Measurements from ENCODE around the gene PAPPA2.
"Not testable (repeated sequence)": the region's sequence is repeated elsewhere in the genome, so short reads cannot be mapped to it uniquely, and the experiment has no call there.

Gene PAPPA2

DNA sequence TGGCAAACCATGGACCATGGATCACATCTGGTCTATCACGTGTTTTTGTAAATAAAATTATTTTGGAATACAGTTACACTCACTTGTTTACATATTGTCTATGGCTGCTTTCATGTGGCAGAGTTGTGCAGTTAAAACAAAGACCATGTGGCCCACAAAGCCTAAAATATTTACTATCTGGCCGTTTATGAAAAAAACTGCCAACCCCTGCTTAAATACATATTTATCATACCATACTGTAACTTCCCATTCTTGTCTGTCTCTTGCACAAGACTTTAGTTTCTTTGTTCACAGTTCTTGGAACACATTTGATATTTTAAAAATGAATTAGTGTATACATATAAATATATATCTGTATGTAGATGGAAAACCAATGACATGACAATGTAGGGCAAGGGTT lies 141.5 kb downstream of the PAPPA2 start:
- no peak for DNase-seq (ENCODE audit: low spot score)

- DNase-seq (ENCODE audit: low spot score), result no peak
These were observed 142.2 kb downstream of the PAPPA2 start for GRCh38 chr1:176605176-176605575.

- no peak for DNase-seq (ENCODE audit: low spot score)
These were observed 146.8 kb downstream of the PAPPA2 start for GRCh38 chr1:176609556-176610408.

- DNase-seq (ENCODE audit: low spot score), result no peak
These were observed 149.8 kb downstream of the PAPPA2 start for GRCh38 chr1:176612791-176613190.

DNA sequence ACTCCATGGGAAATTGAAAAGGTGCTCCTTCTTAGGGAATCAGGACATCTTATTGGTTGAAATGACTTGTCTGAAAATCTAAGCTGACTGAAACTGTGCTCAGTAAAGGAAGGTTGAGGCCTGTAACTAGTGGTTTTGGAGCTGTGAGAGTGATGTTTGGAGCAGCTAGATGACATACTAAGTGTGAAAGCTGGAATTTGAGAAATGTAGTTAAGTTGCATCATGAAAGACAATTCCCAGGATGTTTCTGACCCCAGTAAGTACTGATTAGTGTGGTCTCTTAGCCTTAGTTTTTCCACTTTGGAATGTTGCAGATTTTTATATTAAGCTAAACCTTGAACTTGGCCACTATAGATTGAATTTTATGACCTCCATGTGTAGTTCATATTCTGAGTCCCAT lies 154.9 kb downstream of the PAPPA2 start:
- no peak for DNase-seq (ENCODE audit: low spot score)

DNA sequence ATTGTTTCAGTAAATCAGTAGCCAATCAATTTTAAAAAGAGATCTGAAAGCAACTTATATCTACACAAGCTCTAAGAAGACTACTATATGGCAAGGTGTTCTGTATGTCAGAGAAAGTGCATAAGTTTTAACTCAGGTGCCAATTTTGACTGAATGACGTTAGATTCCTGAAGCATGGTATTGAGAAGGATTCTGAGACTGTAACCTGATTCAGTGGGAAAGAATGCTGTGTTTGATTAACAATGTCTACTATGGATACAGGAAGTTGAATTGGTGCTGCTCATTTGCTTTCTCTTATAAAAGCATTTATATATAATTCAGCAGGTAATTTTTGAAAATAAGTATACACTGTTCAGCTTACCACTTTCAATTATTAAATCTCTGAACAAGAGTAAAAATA lies 156.3 kb downstream of the PAPPA2 start:
- DNase-seq (ENCODE audit: low spot score), result no peak

GRCh38 chr1:176625365-176625764 lies 162.4 kb downstream of the PAPPA2 start:
- no peak for DNase-seq (ENCODE audit: low spot score)

DNA sequence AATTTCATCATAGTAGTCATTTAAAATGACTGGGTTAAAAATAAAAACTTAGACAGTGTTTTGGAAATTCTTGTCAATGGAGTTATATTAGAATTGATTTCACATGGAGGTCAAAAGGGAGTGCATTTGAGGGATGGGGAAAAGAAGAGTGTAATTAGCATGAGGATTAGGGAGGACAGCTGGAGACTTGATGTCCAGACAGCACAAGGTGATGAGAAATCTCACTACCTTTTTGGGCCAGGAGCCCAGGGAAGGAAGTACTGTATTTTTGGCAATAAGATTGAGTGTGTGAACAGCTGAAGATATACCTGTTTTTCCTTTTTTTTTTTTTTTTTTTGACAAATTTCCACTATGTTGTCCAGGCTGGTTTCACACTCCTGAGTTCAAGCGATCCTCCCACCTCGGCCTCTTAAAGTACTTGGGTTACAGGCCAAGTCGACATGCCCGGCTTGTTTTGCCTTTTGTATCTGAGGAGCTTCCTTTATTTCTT lies 163.6 kb downstream of the PAPPA2 start:
- DNase-seq (ENCODE audit: low spot score), result no peak

- DNase-seq (ENCODE audit: low spot score), result no peak
These were observed 165.8 kb downstream of the PAPPA2 start for GRCh38 chr1:176628775-176629174.

DNA sequence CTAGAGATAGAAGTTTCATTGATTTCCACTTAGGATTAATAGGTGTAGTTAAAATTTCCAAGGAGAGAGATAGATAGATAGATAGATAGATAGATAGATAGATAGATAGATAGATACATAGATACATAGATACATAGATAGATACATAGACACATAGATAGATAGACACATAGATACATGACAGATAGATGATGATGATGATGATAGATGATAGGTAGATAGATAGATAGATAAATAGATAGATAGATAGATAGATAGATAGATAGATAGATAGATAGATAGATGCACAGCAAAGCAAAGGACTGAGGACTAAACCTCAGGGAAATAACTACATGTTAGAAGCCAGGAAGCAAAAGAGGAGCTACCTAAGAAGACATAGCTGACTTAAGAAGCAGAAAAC lies 171.8 kb downstream of the PAPPA2 start:
- not testable (repeated sequence) for DNase-seq (ENCODE audit: low spot score)

DNA sequence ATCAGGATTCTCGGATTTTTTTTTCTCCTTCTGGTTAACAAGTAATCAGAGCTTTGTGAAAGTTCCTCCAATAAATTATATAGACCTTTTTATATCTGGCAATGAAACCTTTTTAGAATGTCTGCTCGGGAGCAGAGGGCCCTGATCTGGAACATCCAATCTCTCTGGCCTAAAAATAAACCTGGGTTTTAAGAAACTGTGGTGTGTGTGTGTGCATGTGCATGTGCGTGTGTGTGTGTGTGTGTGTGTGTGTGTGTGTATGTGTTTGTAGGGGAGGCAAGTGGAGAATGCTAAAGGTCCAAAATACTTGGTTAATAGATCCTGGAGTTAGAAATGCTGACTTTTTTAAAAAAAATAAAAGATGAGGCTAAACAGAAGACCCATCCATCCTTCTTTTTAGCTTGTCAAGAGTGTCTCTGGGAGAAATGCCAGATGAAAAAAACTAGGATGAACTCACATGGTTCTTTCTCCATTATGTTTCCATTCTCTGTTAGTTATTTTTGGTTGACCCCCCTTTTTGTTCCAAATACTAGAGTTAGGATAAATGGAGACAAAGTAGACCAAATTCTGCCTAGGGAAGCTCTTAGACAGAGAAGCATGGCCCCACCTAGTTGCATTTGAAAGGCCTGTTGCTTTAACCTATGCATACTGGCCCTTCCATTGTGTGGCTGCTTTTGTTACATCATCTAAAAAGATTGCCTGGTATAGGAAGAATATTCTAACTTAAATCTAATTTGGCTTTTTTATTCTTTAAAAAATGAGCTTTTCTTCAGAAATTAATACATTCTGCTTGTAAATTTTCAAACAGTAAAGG lies 175.9 kb downstream of the PAPPA2 start:
- DNase-seq (ENCODE audit: low spot score), result no peak

DNA sequence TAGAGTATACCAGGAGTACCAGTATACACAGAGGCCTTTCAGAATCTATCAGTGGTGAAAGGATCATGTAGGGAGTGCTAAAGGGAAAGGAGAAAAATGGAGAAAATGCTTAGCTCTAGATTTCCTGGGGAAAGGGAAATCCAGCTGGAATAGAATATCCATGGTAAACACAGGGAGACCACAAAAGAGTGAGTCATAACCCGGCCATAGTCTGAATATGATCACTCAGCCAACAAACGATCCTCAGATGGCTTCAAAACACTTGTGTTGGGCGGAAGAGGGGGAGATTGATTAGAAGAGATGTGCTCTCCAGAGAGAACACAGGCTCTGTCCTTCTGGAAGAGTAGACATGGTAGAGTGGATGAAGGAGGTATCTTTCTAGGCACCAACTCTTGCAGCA lies 180.6 kb downstream of the PAPPA2 start:
- peak; percentile 42 for DNase-seq (ENCODE audit: low spot score)

GRCh38 chr1:176648556-176648955 lies 185.6 kb downstream of the PAPPA2 start:
- DNase-seq (ENCODE audit: low spot score), result no peak

GRCh38 chr1:176656257-176656995 lies 193.5 kb downstream of the PAPPA2 start:
- no peak for DNase-seq (ENCODE audit: low spot score)

- no peak for DNase-seq (ENCODE audit: low spot score)
These were observed 206.8 kb downstream of the PAPPA2 start for GRCh38 chr1:176669782-176670181.

- no peak for DNase-seq (ENCODE audit: low spot score)
These were observed 207.9 kb downstream of the PAPPA2 start for GRCh38 chr1:176670853-176671252.

- DNase-seq (ENCODE audit: low spot score), result no peak
These were observed 220.0 kb downstream of the PAPPA2 start for GRCh38 chr1:176682830-176683535.

DNA sequence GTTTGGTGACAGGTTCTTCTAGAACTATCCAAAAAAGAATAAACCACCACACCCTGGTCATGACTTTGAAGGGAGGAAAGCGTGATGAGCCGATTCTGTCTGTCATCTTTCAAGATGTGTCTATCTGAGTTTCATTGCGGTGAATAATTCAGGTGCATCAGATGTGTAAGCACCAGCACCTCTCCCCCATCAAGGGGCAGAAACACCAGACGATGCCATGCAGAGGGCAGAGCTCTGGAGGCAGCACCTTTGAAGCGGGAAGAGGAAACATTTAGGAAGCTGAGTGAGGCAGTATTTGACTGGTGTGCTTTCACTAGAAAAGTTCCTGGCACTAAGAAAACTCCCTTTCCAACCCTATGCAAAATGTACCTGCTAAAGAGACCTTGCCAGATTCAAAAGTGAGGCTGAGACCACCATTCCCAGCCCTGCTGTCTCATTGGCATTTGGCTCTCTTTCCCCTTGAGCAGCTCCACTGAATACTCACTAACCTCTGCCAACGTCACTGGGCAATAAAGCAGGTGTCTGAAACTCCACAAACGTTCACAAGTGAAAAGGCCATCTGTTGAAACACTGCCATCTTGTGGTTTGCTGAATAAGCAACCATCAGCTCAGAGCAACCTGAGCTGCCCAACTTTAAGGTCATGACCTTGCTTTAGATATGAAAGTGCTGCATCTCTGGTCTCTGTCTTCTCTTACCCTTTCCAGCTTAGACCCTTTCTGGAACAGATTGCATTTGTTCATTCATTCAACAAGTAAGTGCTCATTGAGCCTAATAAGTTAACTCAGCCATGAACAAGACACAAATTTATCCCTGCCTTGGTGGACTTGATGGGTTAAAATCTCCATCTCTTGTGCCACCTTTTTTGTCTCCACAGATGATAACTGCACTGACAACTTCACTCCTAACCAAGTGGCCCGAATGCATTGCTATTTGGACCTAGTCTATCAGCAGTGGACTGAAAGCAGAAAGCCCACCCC lies 228.6 kb downstream of the PAPPA2 start:
- peak; percentile 76 for DNase-seq (ENCODE audit: low spot score)

DNA sequence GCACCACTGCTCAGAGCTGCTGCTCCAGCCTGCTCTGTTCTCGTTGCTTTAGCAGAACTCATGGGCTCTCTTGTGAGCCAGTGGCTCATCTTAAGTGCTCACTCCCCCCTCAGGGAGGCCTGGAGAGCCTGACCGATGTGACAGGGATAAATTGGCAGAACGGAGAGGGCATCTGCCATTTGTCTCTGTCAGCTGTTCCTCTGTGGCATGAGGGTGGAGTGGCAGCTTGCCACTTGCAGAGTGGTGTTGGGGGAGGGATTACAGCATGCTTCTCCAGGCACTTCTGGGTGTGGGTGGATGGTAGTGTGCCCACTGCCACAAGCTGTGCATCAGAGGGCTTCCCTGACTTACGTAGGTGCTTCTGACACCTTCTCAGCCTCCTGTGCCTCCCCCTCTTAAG lies 229.5 kb downstream of the PAPPA2 start:
- DNase-seq (ENCODE audit: low spot score), result no peak

DNA sequence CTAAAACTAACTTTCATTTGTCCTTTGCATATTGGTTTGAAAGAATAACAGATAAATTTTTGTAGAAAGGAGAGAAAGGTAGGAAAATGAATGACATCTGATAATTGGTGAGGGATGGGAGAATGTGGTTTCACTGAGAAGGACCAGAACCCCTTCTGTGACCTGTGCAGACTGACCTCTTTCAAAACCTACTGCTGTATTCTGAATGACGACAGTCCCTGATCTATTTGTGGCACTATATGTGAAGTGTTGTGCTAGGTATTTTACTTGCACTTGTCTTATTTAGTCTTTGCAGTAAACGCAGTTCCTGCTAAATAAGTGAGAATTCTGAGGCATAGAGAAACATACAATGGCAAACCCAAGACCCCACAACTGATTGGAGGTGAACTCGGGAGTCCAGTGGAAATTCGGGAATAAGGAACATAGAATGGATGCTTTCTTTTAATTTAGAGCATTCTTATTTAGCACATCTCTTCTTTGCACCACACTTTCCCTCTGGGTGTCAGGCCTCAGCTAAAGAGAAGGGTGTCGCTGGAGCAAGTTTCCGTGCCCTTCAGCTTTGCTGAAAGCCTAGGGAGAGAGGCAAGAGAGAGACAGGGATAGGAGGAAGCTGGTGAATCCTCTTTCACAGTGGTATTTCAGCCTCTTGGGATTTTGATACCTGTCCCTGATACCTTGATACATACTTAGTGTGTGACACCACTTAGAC lies 230.2 kb downstream of the PAPPA2 start:
- no peak for DNase-seq (ENCODE audit: low spot score)

Data from SW480 (cell line).